ENCODE measurements around the gene ANG. TPM values are rescaled to one million over a fixed set of nuclear protein-coding genes. Genes with fewer than 3 reads are reported as not detected.
"Not testable (repeated sequence)": the region's sequence is repeated elsewhere in the genome, so short reads cannot be mapped to it uniquely, and the experiment has no call there.

ANG gene
- total RNA-seq, 1 experiment from 2014 or later: 0.71 TPM

- Histone ChIP-seq H3K4me1 (ENCODE audit: insufficient read depth, low read length, poor library complexity, severe bottlenecking) (no peaks in the 10 kb centered on the region), H3K27ac (ENCODE audit: low read depth, low read length, poor library complexity, severe bottlenecking) (no peak overlapping the region), H3K9me3 (ENCODE audit: low read depth, low read length, poor library complexity, severe bottlenecking) (no peaks in the 10 kb centered on the region), H3K4me3 (ENCODE audit: low read depth, low read length, poor library complexity, severe bottlenecking) (no peak overlapping the region), H3K27me3 (replicated peaks; ENCODE audit: insufficient read depth, low read depth, low read length, poor library complexity) (peaks cover 22% of the 10 kb centered on the region), H3K36me3 (ENCODE audit: insufficient read depth, low read length, poor library complexity, severe bottlenecking) (no peaks in the 10 kb centered on the region)
- BruUV-seq (replicated peaks): no TSS peak
- CTCF ChIA-PET: no interaction called here
- TF ChIP-seq CTCF (conservative IDR thresholded peaks at IDR 0.05; ENCODE audit: low read depth, low read length): no peak
- no peak for TF ChIP-seq EZH2 (IDR thresholded peaks at IDR 0.05; ENCODE audit: borderline replicate concordance, low read depth, low read length, poor library complexity, severe bottlenecking)
- no peak for DNase-seq (ENCODE audit: low spot score)
- POLR2A ChIA-PET (ENCODE audit: low non-redundant PET): no interaction called here
- intact Hi-C loops (cut with micrococcal nuclease; ENCODE audit: unreplicated experiment): no loop called here
Measured at GRCh38 chr14:20723488-20723887, 34.9 kb downstream of the ANG start.

- DNase-seq (ENCODE audit: low spot score); BruUV-seq (replicated peaks); H3K4me1 ChIP-seq (ENCODE audit: insufficient read depth, low read length, poor library complexity, severe bottlenecking); H3K27ac ChIP-seq (ENCODE audit: low read depth, low read length, poor library complexity, severe bottlenecking); CTCF ChIA-PET; H3K4me3 ChIP-seq (ENCODE audit: low read depth, low read length, poor library complexity, severe bottlenecking); H3K9me3 ChIP-seq (ENCODE audit: low read depth, low read length, poor library complexity, severe bottlenecking); H3K36me3 ChIP-seq (ENCODE audit: insufficient read depth, low read length, poor library complexity, severe bottlenecking); intact Hi-C loops (cut with micrococcal nuclease; ENCODE audit: unreplicated experiment); POLR2A ChIA-PET (ENCODE audit: low non-redundant PET): not testable (repeated sequence)
- peaks cover 29% of the 10 kb centered on the region for H3K27me3 ChIP-seq (replicated peaks; ENCODE audit: insufficient read depth, low read depth, low read length, poor library complexity)
Measured at GRCh38 chr14:20726121-20726520, 37.6 kb downstream of the ANG start.

- DNase-seq (ENCODE audit: low spot score): no peak
- Histone ChIP-seq H3K4me3 (ENCODE audit: low read depth, low read length, poor library complexity, severe bottlenecking) (no peak overlapping the region), H3K27me3 (replicated peaks; ENCODE audit: insufficient read depth, low read depth, low read length, poor library complexity) (peaks cover 29% of the 10 kb centered on the region), H3K36me3 (ENCODE audit: insufficient read depth, low read length, poor library complexity, severe bottlenecking) (no peaks in the 10 kb centered on the region), H3K27ac (ENCODE audit: low read depth, low read length, poor library complexity, severe bottlenecking) (no peak overlapping the region), H3K9me3 (ENCODE audit: low read depth, low read length, poor library complexity, severe bottlenecking) (no peaks in the 10 kb centered on the region), H3K4me1 (ENCODE audit: insufficient read depth, low read length, poor library complexity, severe bottlenecking) (no peaks in the 10 kb centered on the region)
- CTCF ChIA-PET: no interaction called here
- TF ChIP-seq CTCF (conservative IDR thresholded peaks at IDR 0.05; ENCODE audit: low read depth, low read length): no peak
- TF ChIP-seq EZH2 (IDR thresholded peaks at IDR 0.05; ENCODE audit: borderline replicate concordance, low read depth, low read length, poor library complexity, severe bottlenecking): no peak
- intact Hi-C loops (cut with micrococcal nuclease; ENCODE audit: unreplicated experiment): no loop called here
- no TSS peak for BruUV-seq (replicated peaks)
- POLR2A ChIA-PET (ENCODE audit: low non-redundant PET): no interaction called here
Measured at GRCh38 chr14:20726531-20726930, 38.0 kb downstream of the ANG start.

GRCh38 chr14:20730891-20731290 is 42.3 kb downstream of the ANG start:
- ChIA-PET CTCF (no interaction called here), POLR2A (ENCODE audit: low non-redundant PET) (no interaction called here)
- Histone ChIP-seq H3K36me3 (ENCODE audit: insufficient read depth, low read length, poor library complexity, severe bottlenecking) (no peaks in the 10 kb centered on the region), H3K9me3 (ENCODE audit: low read depth, low read length, poor library complexity, severe bottlenecking) (no peaks in the 10 kb centered on the region), H3K27me3 (replicated peaks; ENCODE audit: insufficient read depth, low read depth, low read length, poor library complexity) (peaks cover 21% of the 10 kb centered on the region), H3K27ac (ENCODE audit: low read depth, low read length, poor library complexity, severe bottlenecking) (no peak overlapping the region), H3K4me1 (ENCODE audit: insufficient read depth, low read length, poor library complexity, severe bottlenecking) (no peaks in the 10 kb centered on the region), H3K4me3 (ENCODE audit: low read depth, low read length, poor library complexity, severe bottlenecking) (no peak overlapping the region)
- intact Hi-C loops (cut with micrococcal nuclease; ENCODE audit: unreplicated experiment): no loop called here
- no peak for DNase-seq (ENCODE audit: low spot score)
- TF ChIP-seq EZH2 (IDR thresholded peaks at IDR 0.05; ENCODE audit: borderline replicate concordance, low read depth, low read length, poor library complexity, severe bottlenecking) (no peak), CTCF (conservative IDR thresholded peaks at IDR 0.05; ENCODE audit: low read depth, low read length) (no peak)
- no TSS peak for BruUV-seq (replicated peaks)

Data from A673 (cell line).